HEK293 (cell line): ENCODE measurements around the gene ART1.

Source experiments
- CTCF ChIP-seq: fragments of 450-650 bp; formaldehyde crosslinking; IDR thresholded peaks from 2 replicates; pipeline ENCODE4 v1.5.1; 2016; ENCODE audit warnings: missing biosample characterization, missing genetic modification characterization
- ELK4 ChIP-seq: IDR thresholded peaks from 2 replicates; pipeline ENCODE4 v1.6.1; 2011; ENCODE audit warnings: mild to moderate bottlenecking, low read depth, low read length, borderline replicate concordance
- KLF10 ChIP-seq: fragments of 450-650 bp; IDR thresholded peaks from 2 replicates; pipeline ENCODE4 v1.5.1; 2018; ENCODE audit warnings: missing biosample characterization, mild to moderate bottlenecking, missing genetic modification characterization
- TCF7L2 ChIP-seq: IDR thresholded peaks from 2 replicates; pipeline ENCODE4 v1.6.1; 2011; ENCODE audit warnings: low read depth, mild to moderate bottlenecking, inconsistent platforms, low read length, moderate library complexity, borderline replicate concordance
- ZBTB11 ChIP-seq: fragments of 450-650 bp; formaldehyde crosslinking; conservative IDR thresholded peaks from 2 replicates; pipeline ENCODE4 v1.5.1; 2016; ENCODE audit warnings: low read depth, missing biosample characterization, missing genetic modification characterization
- ZNF133 ChIP-seq: fragments of 450-650 bp; formaldehyde crosslinking; IDR thresholded peaks from 2 replicates; pipeline ENCODE4 v1.5.1; 2016; ENCODE audit warnings: missing biosample characterization, missing genetic modification characterization

GRCh38 chr11:3683039-3683438 lies 38.1 kb downstream of the ART1 start:
- TF ChIP-seq ZBTB11 (tag by site-specific recombination) (no peak), CTCF (no peak), ZNF133 (tag by site-specific recombination) (no peak), TCF7L2 (no peak), ELK4 (no peak), KLF10 (tag by site-specific recombination) (no peak)
